GM12892 (cell line): ENCODE data around the gene UNKL.

Experiments used
- DNase-seq: peaks from one replicate; pipeline ENCODE4 v3.0.0; 2011; ENCODE audit not compliant: insufficient read length
- FAIRE-seq: peaks from 2 replicates; lab custom pipeline; 2011; peaks lifted over from hg19 to GRCh38; lab: Jason Lieb, UNC
- POLR2A ChIP-seq: IDR thresholded peaks from 2 replicates; pipeline ENCODE4 v1.6.1; 2011; ENCODE audit warnings: low read depth, low read length, control low read depth
- POLR2AphosphoS5 ChIP-seq: IDR thresholded peaks from 2 replicates; pipeline ENCODE4 v1.6.1; 2011; ENCODE audit warnings: low read depth, low read length, control low read depth
- TAF1 ChIP-seq: IDR thresholded peaks from 2 replicates; pipeline ENCODE4 v1.6.1; 2011; ENCODE audit warnings: low read depth, mild to moderate bottlenecking, control low read depth, low read length, borderline replicate concordance

UNKL gene

GRCh38 chr16:1318268-1318545, 96.3 kb downstream of the UNKL start:
- DNase-seq: no peak
- no peak for FAIRE-seq
- TF ChIP-seq POLR2A: no peak
- peak; percentile 50; the same call in 1 of the 2 replicates for TF ChIP-seq POLR2AphosphoS5

DNA sequence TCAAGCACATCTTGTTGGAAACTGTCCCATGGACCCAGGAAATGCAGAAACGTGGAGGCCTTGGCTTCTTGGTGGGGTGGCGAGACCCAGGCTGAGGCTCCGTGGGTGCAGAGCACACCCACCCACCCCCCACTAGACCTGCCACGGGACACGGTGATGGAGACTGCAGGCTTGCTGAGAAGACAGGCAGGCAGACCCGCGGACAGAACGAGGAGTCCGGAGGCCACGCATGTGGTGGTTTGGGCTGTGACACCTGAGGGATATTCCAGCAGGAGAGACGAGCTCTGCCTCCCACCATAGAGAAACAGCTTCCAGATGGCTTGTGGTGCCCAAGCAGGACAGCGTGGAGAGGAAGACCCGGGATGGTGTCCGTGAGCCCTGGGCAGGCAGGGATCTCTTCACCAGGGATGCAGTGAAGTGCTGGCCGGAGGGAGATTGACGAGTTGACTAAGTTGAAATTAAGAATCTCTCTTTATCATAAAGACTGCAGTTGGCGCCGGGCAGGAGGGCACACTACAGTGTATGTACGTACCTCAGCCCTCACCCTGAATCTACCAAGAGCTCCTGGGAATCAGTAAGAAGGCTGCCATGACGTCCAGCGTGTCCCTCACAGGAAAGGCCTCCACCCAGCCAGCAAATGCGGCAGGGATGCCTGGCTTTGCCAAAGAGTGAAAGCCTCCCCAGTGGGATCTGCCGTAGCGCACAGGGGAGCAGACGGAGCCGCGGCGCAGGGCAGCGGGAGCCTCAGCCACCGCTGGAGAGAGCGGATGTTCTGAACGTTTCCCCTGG, 96.8 kb downstream of the UNKL start:
- DNase-seq (no peak), FAIRE-seq (no peak)
- TF ChIP-seq POLR2A (no peak), TAF1 (no peak), POLR2AphosphoS5 (no peak; the same call in 1 of the 2 replicates)

DNA sequence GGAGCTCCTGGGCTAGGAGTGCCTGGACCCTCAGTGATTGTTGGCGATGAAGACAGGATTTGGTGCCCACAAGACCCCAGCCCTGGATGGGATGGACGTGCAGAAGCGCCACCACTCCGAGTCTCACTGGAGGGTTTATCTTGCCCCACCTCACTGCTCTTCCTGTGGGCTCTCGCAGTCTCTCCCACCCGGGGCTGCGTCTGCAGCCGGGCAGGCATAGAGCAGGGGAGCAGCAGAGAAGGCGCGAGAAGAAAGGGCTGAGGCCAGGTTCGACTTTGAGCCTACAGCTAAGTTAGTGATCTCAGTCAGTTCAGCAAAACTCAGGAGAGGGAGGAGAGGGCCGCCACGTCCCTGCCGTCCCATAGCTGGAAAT, 98.5 kb downstream of the UNKL start:
- DNase-seq (no peak), FAIRE-seq (no peak)
- no peak; the same call in 1 of the 2 replicates for TF ChIP-seq POLR2AphosphoS5
- TF ChIP-seq TAF1: no peak
- no peak for TF ChIP-seq POLR2A

DNA sequence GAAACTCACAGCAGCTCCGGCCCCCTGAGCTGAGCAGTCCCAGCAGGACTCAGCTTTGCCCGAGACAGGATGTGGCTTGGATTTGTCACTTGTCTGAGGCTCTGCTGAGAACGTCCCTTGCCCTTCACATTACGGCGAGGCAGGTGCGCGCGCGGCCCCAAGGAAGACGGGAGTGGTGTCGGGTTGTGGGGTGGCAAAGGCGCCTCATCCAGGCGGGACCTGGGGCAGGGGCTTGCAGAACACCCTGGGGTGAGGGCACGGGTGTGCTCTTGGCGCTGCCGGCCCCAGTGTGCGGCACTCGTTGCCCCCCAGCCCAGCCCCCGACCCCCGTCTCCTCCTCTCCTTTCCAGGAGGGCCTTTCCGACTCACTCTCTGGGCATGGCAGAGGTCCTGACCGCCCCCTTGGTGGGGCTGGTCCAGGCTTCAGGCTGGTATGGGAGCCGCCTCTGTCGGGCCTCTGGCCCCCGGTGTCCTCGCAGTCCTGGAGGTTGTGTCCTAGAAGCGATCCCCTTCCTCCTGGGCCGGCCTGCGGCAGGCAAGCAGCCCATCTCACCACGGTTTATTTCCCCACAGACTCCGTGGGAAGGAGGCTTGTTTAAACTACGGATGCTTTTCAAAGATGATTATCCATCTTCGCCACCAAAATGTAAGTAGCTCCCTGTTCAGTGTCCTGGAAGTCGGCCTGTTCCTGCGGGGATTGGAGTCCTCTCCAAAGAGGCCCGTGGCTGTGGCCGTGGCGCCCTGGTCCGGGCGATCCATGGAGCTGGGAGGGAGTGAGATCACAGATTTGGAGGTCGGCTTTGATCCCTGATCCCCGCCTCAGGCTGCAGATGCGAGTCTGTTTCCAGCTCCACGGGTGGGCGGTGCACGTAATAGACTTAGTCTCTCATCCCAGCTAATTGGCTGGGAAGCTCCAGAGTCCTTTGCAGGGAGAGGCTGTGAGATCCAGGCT, 99.1 kb downstream of the UNKL start:
- no peak for TF ChIP-seq POLR2A
- no peak; the same call in 1 of the 2 replicates for TF ChIP-seq POLR2AphosphoS5
- TF ChIP-seq TAF1: no peak
- no peak for DNase-seq
- FAIRE-seq: no peak

DNA sequence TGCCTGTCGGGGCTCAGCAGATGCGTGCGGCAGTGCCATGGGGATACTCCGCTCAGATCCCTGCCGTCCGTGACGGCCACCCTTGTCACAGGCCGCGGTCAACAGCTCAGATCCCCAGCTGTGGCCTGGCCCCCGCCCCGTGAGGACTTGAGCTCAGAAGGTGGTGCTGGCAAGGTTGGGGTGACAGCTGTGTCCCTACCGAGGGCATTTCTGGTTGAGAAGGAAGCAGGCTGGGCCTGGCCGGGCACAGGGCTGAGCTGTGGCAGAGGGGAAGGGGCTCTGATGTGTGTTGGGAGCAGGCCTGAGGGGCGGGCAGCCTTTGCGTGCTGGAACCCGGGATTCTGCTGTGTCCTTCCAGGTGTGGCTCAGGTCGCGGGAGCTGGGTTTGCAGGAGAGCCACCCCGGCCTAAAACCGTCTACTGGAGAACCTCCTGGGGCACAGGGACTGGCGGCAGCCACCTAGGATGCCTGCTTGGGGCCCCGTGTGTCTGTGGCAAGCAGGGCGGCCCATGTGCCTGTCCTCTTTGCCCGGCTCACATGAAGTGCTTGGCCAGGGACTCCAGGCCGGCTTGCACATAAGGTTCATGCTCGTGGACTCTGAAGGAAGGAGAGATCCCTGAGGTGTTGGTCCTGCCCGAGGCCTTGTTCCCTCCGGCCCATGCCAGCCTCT, 100.0 kb downstream of the UNKL start:
- no peak for TF ChIP-seq TAF1
- no peak; the same call in 1 of the 2 replicates for TF ChIP-seq POLR2AphosphoS5
- no peak; the same call in 1 of the 2 replicates for TF ChIP-seq POLR2A
- FAIRE-seq (no peak), DNase-seq (no peak)

DNA sequence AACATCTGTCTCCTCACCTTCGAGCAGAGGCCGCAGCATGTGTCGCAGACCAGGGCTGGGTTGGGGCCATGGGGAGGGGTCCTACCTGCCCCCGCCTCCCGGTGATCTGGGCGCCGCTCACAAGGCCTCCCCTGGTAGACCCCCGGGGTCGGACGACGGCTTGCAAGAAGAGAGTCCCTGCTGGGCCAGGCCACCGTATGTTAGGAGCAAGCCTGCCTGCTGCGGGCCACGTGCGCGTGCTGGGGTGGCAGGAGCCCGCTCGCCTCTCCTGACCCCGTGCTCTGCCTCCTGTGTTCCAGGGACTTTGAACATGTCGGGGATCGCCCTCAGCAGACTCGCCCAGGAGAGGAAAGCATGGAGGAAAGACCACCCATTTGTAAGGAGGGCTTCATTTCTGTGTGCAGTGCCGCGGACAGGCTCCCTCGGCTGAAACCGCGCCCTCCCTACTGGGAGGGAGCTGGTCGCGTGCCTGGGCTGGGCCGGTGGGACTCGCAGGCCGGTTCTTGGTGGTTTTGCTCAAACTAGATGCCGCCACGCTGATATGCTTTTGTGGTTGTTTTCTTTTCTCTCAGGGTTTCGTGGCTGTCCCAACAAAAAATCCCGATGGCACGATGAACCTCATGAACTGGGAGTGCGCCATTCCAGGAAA, 100.7 kb downstream of the UNKL start:
- DNase-seq (no peak), FAIRE-seq (no peak)
- TF ChIP-seq POLR2AphosphoS5 (no peak), TAF1 (no peak), POLR2A (no peak)
